Measurements from ENCODE around the gene GOLGA8J. TPM values are rescaled to one million over a fixed set of nuclear protein-coding genes. Genes with fewer than 3 reads are reported as not detected.
"Not testable (repeated sequence)": the region's sequence is repeated elsewhere in the genome, so short reads cannot be mapped to it uniquely, and the experiment has no call there.

GOLGA8J gene, protein sequence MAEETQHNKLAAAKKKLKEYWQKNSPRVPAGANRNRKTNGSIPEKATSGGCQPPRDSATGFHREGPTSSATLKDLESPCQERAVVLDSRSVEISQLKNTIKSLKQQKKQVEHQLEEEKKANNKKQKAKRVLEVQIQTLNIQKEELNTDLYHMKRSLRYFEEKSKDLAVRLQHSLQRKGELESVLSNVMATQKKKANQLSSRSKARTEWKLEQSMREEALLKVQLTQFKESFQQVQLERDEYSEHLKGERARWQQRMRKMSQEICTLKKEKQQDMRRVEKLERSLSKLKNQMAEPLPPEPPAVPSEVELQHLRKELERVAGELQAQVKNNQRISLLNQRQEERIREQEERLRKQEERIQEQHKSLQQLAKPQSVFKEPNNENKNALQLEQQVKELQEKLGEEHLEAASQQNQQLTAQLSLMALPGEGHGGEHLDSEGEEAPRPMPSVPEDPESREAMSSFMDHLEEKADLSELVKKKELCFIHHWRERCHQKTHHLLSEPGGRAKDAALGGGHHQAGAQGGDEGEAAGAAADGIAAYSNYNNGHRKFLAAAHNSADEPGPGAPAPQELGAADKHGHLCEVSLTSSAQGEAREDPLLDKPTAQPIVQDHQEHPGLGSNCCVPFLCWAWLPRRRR
- polyA plus RNA-seq (2013, experiment 1 of 2; ENCODE audit: insufficient read length): not detected
- 0.18 TPM for polyA plus RNA-seq (2013, experiment 2 of 2; ENCODE audit: insufficient read length)

DNA sequence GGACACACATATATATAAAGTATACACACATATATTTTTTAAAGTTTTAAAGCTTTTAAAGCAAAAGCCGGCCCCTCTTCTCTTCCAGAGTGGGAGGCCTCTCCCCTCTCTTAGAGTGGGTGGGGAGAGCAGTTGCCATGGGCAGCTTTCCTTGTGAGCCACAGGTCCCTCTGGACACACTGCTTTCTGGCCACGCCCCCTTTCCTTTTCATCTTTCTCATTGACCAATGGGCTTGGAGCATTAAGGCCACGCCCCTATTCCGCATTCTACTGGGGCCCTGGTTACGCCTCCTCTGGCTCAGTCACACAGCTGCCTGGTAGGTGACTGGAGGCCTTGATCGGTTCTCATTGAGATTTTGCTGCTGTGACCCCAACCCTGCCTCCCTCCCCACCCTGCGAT lies at the start of gene GOLGA8J:
Gene GOLGA8J (plus strand): TSS at position 301 of the 400 bp plus-strand sequence. CDS start 98 bp downstream, at position 399.
- DNase-seq: not testable (repeated sequence)

DNA sequence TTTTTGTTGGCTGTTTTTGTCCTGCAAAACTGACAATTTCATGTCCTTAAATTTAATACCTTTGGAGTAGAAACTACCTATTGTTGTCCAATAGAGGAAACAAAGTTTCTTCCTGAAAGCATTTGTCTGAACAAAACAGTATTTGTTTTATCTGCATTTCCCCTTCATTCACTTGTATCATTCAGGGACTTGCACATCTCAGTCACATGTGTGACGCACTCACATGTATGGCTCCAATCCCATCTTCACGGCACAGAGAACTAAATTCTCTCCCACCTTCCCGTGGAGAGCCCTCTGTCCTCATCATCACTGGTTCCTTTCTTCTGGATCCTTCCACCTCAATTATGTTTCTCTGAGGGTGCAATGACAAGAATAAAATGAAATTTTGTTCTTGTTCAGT lies 49.5 kb upstream of the GOLGA8J start:
- no peak for DNase-seq

DNA sequence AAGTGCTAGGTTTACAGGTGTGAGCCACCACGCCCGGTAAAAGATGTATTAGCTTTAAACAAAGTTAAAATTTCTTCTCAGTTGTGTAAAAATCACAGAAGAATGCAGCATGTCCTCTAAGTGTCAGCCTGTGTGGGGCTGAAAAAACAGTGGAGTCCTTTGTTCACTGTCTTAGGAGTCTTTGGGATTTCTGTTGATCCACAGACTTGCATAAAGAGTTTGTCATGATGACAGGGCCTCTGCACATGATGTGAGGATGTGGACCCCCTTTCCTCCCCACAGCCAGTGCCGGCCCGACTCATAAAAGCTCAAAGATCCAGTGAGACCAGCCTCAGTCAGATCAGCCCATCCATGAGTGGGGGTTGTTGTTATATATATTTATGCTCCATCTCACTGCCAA lies 49.0 kb upstream of the GOLGA8J start:
- no peak for DNase-seq

DNA sequence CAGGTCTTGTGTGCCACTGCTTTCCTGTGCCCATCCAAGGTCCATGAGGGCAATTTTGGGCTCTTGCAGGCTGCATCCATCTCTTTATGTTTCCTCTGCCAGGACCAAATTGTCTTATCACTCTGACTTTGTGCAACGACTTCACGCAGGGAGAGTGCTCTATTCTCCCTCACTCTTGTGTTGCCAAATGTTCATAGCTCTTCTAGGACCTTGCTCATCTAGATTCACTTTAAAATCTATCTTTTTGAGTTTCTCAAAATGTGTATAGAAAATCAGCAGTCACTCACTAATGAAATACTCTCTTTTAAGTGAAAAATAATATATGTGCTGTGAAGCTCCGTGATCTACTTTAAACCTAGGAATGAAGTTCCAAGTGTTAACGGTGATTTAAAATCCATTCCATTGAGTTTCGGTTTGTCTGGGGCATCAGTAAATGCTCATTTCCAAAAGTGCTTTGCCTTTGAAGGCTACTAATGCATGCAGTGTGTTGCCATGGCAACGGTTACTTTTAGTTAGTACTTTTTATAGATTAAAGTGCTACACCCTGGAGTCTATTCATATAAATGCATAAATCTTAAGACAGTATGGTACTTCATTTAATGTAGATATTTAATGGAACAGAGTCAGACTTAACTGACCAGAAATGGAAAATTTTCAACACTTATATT lies 46.6 kb upstream of the GOLGA8J start:
- DNase-seq: no peak

DNA sequence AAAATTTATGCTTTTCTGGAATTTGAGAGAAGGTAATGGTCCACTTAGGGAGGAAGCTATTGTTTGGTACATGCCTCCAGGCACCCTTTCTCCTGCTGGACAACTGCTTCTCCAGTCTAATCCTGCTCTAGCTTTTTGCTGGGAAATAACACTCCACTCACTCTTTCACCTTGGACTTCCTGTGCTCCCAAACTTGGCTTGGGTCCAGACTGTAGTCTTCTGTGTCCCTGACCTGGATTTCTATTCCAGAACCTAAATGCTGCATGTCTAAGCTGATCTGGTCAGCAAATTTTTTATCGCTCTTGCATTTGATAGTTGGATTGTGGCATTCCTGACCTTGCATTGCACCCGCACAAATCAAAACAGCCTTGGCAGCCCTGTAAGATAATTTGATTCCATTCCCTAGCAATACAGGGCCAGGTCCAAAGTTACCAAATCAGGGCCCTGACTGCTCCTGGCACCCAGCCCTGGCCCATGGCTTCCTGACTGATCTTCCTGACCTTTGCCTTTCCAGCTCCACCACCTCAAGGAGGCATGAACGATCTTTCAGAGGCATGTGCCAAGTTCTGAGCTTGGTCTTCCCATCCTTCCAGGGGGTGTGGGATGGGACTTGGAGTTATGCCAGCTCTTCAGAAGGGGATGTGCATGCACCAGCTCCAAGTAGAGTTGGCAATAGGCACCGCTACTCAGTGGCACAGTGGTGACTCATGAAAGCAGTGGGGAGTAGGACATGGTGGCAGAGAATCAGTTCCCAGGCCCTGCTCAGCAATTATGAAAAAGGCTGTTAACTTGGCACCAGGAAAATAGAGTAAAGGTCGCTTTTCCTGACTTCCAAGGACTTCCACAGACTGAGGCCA lies 43.9 kb upstream of the GOLGA8J start:
- DNase-seq: no peak

DNA sequence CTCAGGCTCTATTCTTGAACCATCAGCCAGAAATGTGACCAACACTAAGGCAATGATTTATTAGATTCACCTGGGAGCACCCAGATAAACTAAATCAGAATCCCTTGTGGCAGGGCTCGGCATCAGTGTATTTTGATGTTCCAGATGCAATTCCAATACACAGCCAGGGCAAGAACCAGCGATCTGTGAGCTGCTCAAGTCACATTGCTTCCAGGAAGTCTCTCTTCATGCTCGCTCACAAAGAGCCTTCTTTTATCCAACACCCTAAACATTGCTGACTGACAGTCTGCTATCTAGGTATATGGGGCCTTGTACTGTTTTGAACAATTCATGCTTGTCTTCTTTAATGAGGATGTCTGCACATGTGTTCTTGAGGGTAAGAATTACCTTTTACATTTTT lies 40.9 kb upstream of the GOLGA8J start:
- DNase-seq: no peak

DNA sequence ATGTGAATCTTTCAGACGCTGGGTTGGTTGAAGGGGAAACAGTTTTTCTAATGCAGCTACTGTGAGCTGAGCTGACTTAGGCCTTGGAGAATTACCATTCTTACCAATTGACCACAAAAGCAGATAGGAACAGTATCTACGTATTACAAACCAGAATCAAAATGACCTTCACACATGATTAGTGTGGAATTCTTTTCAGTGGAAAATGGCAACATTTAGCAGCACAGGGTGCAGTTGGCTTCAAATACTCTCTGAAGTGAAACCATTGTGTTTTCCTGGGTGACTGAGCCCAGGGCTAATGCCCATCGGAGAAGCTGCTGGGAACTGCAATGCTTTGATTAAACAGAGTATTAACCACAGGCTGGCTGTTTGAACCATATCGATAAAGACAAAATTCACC lies 40.2 kb upstream of the GOLGA8J start:
- DNase-seq: no peak

DNA sequence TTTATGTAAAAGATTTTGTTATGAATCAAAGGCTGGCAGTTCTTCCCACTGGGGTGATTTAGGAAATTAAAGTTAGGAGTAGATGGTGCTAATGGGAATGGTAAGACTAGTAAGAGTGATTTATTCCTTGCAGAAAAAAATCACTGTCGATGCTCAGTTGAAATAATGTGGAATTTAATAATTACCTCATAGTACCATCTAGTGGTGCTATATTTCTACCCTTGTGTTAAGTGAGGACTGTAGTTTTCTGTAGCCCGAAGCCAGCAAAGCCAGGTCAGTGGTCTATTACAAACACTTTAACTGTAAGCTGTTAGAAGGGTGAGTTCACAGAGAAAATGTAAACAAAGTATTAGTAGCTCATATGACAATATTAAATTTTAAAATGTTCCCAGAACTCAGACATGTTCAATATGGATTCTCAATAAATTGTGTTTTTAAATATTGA lies 39.5 kb upstream of the GOLGA8J start:
- DNase-seq: peak; percentile 36

DNA sequence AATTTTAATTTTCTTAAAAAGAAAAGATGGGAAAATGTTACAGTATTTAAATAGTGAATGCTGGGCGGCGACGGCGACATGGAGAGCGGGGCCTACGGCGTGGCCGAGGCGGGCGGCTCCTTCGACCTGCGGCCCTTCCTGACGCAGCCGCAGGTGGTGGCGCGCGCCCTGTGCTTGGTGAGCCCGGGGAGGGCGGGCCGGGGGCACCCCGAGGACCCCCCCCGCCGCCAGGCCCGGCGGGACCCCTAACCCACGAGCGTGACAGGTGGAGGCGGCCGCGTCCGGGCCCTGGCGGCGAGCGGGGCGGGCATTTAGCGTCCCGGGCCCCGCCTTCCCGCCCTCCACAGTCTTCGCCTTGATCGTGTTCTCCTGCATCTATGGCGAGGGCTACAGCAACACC lies 38.4 kb upstream of the GOLGA8J start:
- no peak for DNase-seq

DNA sequence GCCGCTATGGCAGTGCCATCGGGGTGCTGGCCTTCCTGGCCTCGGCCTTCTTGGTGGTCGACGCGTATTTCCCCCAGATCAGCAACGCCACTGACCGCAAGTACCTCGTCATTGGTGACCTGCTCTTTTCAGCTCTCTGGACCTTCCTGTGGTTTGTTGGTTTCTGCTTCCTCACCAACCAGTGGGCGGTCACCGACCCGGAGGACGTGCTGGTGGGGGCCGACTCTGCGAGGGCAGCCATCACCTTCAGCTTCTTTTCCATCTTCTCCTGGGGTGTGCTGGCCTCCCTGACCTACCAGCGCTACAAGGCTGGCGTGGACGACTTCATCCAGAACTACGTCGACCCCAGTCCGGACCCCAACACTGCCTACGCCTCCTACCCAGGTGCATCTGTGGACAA lies 37.9 kb upstream of the GOLGA8J start:
- DNase-seq: not testable (repeated sequence)

DNA sequence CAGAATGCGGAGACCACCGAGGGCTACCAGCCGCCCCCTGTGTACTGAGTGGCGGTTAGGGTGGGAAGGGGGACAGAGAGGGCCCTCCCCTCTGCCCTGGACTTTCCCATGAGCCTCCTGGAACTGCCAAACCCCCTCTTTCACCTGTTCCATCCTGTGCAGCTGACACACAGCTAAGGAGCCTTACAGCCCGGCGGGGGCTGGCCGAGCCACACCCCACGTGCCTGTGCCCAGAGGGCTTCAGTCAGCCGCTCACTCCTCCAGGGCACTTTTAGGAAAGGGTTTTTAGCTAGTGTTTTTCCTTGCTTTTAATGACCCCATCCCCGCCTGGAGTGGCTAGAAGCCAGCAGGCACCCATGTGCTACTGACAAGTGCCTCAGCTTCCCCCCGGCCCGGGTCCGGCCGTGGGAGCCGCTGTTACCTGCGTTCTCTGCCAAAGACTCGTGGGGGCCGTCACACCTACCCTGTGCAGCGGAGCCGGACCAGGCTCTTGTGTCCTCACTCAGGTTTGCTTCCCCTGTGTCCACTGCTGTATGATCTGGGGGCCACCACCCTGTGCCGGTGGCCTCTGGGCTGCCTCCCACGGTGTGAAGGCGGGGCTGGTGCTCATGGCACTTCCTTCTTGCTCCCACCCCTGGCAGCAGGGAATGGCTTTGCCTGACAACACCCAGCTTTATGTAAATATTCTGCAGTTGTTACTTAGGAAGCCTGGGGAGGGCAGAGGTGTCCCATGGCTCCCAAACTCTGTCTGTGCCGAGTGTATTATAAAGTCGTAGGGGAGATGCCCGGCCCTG lies 37.3 kb upstream of the GOLGA8J start:
- DNase-seq: not testable (repeated sequence)

DNA sequence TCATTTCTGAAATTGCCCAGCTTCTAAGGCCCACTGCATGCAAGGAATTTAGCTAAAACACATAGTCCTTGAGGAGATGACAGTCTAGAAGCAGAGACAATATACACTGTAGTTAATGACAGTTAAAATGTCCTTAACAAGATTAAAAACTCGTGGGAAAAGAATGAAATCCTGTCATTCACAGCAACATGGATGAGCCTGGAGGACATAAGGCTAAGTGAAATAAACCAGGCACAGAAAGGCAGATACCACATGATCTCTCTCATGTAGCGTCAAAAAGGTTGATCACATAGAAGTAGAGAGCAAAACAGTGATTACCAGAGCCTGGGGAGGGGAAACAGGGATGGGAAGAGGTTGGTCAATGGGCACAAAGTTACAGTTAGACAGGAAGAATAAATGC lies 36.3 kb upstream of the GOLGA8J start:
- no peak for DNase-seq

DNA sequence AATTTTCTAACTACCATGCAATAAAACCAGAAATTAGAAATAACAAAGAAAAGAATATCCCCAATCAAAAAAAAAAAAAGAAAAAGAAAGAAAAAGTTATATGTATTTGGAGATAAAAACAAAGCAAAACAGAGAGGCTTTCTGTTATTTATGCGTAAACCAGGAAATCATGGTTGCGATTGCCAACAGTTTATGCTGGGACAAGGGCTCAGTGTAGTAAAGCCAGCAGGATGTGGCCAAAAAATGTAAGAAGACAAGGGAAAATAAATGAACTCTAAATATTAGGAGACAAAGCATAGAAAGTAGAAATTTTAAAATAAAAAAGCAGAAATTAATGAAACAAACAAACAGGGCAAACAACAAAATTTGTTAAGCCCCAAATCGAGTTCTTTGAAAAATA lies 27.2 kb upstream of the GOLGA8J start:
- DNase-seq: no peak

DNA sequence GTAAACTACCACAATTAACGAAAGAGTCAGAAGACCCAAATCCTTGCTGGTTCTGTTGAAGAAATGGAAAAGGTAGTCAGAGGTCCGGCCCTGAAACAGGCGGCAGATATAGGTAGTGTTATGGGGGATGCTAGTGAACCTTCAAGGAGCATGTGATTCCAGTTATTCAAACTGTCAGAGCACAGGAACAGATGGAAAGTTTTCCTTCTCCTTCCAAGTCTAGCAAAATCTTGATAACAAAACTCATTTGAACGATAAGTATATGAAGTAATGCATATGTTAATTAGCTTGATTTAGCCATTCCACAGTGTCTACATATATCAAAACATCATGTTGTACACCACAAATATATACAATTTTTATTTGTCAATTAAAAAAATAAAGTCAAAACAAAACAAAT lies 26.6 kb upstream of the GOLGA8J start:
- no peak for DNase-seq

DNA sequence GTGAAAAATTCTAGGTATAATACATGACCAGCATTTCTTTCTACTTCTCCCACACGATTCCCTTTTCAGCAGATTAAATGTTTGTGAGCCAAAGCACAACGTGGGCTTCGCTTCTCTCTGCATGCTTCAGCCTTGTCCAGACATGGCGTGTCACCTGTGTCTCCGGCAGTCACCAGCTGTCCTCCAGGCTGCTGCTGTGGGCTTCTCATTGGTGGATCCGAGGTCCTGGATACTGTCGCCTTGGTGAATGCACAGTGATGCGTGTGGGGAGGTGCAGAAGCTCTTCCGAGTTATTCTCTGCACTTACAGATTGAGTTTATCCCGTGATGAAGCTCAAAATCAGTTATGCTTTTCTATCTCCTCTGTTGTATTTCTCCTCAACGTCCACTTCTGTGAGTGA lies 23.0 kb upstream of the GOLGA8J start:
- DNase-seq: no peak

DNA sequence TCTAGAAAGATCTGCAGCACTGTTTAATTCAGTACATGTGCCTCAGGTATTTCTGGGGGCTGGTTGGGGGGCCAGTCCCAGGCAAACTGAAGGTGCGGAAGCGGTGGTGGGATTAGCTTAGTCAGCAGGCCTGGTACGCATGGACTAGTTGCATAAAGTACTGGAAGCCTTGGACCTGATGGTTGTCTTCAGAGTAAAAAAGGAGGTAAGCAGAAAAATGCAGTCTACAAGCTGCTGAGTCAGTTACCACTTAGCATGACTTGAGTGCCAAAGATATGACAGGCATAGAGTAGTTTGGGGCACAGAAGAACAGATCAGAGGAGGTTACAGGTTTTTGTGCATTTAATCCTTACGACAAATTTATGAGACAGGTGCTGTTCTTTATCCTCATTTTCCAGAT lies 19.9 kb upstream of the GOLGA8J start:
- DNase-seq: no peak

DNA sequence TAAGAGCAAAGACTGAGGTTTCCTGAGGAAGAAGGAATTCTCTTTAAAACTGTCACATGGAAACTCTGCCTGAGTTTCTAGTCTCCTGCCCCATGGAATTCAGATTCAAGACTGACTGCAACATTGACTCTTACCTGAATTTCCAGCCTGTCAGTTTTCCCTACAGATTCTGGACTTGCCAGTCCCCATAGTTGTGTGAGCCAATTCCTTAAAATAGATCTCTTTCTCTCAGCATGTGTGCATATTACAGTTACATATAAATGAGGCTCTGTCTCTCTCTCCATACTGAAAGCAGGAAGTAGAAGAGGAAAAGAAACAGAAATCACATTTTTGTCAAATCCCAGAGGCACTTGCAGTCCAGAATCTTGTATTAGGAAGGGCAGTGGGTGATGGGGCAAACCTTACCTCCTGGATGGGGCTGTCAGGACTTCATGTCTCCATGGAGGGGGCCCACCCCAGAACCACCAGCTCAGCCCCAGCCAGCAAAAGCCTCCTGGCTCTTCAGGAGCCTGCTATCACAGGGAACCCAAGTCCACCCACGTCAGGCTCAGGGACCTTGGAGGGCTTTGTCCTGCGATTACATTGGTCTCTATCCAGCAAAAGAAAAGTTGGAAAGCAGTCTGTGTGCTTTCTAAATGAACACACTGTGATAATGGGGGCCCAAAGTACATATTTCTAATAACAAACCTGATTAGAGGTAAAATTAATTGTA lies 18.8 kb upstream of the GOLGA8J start:
- DNase-seq: no peak

DNA sequence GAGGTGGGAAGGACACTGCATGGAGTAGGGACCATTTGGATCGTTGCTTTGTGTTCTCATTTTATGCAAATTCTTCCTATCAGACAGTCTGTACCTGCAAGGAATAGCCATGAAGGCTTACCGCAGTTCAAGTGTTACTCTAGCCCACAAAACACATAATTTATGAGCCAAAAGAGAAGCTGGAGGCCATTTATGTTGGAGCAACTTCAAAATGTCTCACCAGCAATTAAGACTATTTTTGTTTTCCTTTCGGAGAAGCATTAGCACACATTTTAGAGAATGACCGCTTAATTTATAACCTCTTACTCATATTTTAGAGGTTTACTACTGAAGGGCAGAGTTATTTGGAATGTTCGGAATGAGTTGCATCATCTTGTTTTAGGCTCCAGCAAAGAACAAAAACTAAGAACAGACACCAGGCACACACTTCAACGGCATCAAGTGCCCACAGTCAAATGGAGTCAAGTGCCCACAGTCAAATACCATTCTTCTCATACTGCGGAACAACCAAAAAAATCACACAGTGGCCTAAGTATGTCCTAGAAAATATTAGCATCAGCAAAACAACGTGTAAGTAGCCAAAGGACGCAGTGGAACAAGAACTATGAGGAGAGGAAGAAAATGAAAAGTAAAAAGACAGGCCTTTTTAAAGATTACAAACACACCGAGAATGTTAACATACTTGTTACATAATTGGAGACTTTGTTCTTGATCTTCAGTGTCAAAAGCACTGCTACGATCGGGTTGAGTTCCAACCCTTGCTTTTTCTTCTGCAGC lies 17.5 kb upstream of the GOLGA8J start:
- peak; percentile 92 for DNase-seq

DNA sequence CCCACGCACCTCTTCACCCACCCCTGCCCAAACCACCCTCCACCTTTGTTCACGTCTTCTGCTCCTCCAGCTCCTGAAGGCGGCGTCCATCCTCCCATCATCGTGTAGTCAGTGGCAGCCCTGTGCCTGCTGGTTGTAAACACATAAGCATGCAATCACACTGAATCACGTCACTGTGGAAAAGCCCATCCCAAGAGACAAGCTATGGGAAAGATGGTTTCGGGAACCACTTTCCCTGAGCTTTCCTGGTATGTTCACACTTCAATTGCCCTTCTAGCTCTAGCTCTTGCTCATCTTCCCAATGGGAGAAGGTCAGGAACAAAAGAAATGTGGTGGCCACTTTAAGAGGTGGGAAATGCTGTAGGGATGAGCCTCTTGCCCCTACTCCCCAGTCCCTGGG lies 14.4 kb upstream of the GOLGA8J start:
- peak; percentile 39 for DNase-seq

DNA sequence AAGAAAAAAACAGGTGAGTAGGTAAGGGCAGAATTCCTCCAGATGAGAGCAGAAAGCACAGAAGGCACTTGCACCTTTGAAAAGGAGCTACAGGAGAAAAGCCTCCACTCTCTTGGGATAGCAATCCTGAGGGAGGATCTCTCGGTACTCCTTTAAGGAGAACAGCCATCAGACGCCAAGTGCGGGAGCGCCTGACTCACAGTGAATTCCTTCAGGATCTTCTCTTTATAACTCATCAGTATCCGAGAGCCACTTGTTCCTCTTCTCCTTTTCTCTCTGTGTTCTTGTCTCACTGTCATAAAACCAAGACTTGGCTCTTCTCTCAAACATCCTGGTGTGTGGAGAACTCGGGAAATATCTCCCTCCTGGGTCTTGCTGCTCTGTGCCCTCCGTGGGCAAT lies 10.1 kb upstream of the GOLGA8J start:
- no peak for DNase-seq
